Fibroblast of skin of back (primary cell): ENCODE measurements around the gene MAN1C1.

Experiments
- DNase-seq: peaks from one replicate; pipeline ENCODE4 v3.0.0-alpha.2; 2013

Gene MAN1C1

GRCh38 chr1:25743164-25744139, 126.9 kb downstream of the MAN1C1 start:
- DNase-seq, result peak; percentile 33

GRCh38 chr1:25744140-25744581, 127.6 kb downstream of the MAN1C1 start:
- peak; percentile 53 for DNase-seq

- no peak for DNase-seq
These were observed 128.2 kb downstream of the MAN1C1 start for GRCh38 chr1:25744636-25745425.

GRCh38 chr1:25746299-25747045, 129.9 kb downstream of the MAN1C1 start:
- DNase-seq, result no peak

GRCh38 chr1:25747046-25747719, 130.6 kb downstream of the MAN1C1 start:
- no peak for DNase-seq

GRCh38 chr1:25748531-25749205, 132.1 kb downstream of the MAN1C1 start:
- DNase-seq, result no peak

GRCh38 chr1:25750923-25751605, 134.5 kb downstream of the MAN1C1 start:
- no peak for DNase-seq

GRCh38 chr1:25754470-25755181, 138.0 kb downstream of the MAN1C1 start:
- no peak for DNase-seq

GRCh38 chr1:25755475-25756125, 139.0 kb downstream of the MAN1C1 start:
- DNase-seq, result no peak

GRCh38 chr1:25756215-25756614, 139.6 kb downstream of the MAN1C1 start:
- no peak for DNase-seq

GRCh38 chr1:25757151-25757845, 140.7 kb downstream of the MAN1C1 start:
- no peak for DNase-seq

GRCh38 chr1:25757846-25758185, 141.2 kb downstream of the MAN1C1 start:
- DNase-seq, result no peak

- no peak for DNase-seq
These were observed 142.0 kb downstream of the MAN1C1 start for GRCh38 chr1:25758466-25759070.

GRCh38 chr1:25760122-25760719, 143.6 kb downstream of the MAN1C1 start:
- no peak for DNase-seq

- DNase-seq, result no peak
These were observed 144.3 kb downstream of the MAN1C1 start for GRCh38 chr1:25760871-25761270.

GRCh38 chr1:25763493-25763892, 146.9 kb downstream of the MAN1C1 start:
- DNase-seq, result no peak

GRCh38 chr1:25765136-25765922, 148.7 kb downstream of the MAN1C1 start:
- no peak for DNase-seq
